Lower leg skin (tissue), 4 donors: ENCODE measurements around the gene AP2S1. TPM values are rescaled to one million over a fixed set of nuclear protein-coding genes. Genes with fewer than 3 reads are reported as not detected.
"Not testable (repeated sequence)": the region's sequence is repeated elsewhere in the genome, so short reads cannot be mapped to it uniquely, and the experiment has no call there.

Experiments
- DNase-seq, 2 donors: peaks; one replicate each; pipeline ENCODE4 v3.0.0-alpha.2; 2019; ENCODE audit warnings: low spot score in 2 of 2
- H3K4me3 ChIP-seq: fragments of 200-600 bp; sonication (generic); 2 replicates; pipeline ENCODE4 v1.5.1; 2017; ENCODE audit warnings: mild to moderate bottlenecking, low read depth; ENCODE audit not compliant: poor library complexity, severe bottlenecking
- POLR2A ChIP-seq, 2 donors: fragments of 450-650 bp; IDR thresholded peaks; one replicate each; pipeline ENCODE4 v1.6.1; 2016 to 2017; ENCODE audit warnings: antibody characterized with exemption in 2 of 2, mild to moderate bottlenecking in 1 of 2, moderate library complexity in 1 of 2
- WGBS, 2 donors: methylation state at CpG; one replicate each; pipeline ENCODE4 v1.1.5; 2018; 5-methylcytosine and 5-hydroxymethylcytosine counted together
- intact Hi-C: fragments of 100-400 bp; cut with DNase I; formaldehyde crosslinking; loops from one replicate; pipeline ENCODE4 v1.15.0; 2023; ENCODE audit warnings: low total_unique reads
- total RNA-seq, 4 donors: library from RNA; depleted of rRNA; stranded (reverse); fragments of >200 nt; gene quantifications; one replicate each; pipeline ENCODE4 v1.1.0, GENCODE V29; 2016
- TF ChIP-seq, protein P1 (sequence below), 3 donors: fragments of 450-650 bp; IDR thresholded peaks; one replicate each; pipeline ENCODE4 v1.5.1; 2016; ENCODE audit warnings: antibody characterized with exemption in 3 of 3, mild to moderate bottlenecking in 3 of 3, moderate library complexity in 2 of 3

Gene AP2S1
- total RNA-seq, 4 donors from 2014 or later = 88.9 to 132 (median 114) TPM

GRCh38 chr19:46830864-46831263 lies 19.8 kb downstream of the AP2S1 start:
- no peak for DNase-seq
- intact Hi-C loops = no loop called here
- TF ChIP-seq, protein P1, sequence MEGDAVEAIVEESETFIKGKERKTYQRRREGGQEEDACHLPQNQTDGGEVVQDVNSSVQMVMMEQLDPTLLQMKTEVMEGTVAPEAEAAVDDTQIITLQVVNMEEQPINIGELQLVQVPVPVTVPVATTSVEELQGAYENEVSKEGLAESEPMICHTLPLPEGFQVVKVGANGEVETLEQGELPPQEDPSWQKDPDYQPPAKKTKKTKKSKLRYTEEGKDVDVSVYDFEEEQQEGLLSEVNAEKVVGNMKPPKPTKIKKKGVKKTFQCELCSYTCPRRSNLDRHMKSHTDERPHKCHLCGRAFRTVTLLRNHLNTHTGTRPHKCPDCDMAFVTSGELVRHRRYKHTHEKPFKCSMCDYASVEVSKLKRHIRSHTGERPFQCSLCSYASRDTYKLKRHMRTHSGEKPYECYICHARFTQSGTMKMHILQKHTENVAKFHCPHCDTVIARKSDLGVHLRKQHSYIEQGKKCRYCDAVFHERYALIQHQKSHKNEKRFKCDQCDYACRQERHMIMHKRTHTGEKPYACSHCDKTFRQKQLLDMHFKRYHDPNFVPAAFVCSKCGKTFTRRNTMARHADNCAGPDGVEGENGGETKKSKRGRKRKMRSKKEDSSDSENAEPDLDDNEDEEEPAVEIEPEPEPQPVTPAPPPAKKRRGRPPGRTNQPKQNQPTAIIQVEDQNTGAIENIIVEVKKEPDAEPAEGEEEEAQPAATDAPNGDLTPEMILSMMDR (IDR thresholded peaks at IDR 0.05) = no peak
- no peak for TF ChIP-seq POLR2A (IDR thresholded peaks at IDR 0.05)
- 95 to 97% methylated on average over 2 of the region's 2 CpGs for WGBS, 2 donors
- no peak overlapping the region for H3K4me3 ChIP-seq

DNA sequence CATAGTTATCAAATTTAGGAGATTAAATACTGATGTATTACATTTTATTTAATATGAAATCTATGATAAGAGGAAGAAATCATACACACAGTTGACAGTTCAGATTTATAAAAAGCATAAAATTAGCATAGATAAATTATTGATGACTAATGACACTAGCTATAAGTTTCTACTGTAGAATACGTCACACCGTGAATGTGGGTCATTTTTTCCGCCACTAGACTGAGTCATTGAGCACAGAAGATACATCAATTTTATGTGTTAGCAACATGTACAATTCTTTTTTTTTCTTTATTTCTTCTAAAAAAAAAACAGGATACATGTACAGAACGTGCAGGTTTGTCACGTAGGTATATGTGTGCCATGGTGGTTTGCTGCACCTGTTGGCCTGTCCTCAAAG lies 22.2 kb downstream of the AP2S1 start:
- 60 to 63% methylated on average over 5 of the region's 5 CpGs for WGBS, 2 donors
- intact Hi-C loops = no loop called here
- H3K4me3 ChIP-seq = no peak overlapping the region
- DNase-seq = no peak
- TF ChIP-seq, protein P1 (IDR thresholded peaks at IDR 0.05) = no peak
- no peak for TF ChIP-seq POLR2A (IDR thresholded peaks at IDR 0.05)

GRCh38 chr19:46825731-46826055 lies 25.0 kb downstream of the AP2S1 start:
- 50 to 58% methylated on average over 5 of the region's 5 CpGs for WGBS, 2 donors
- no peak for DNase-seq
- H3K4me3 ChIP-seq = no peak overlapping the region
- intact Hi-C loops = no loop called here
- TF ChIP-seq, protein P1 (IDR thresholded peaks at IDR 0.05) = no peak
- no peak for TF ChIP-seq POLR2A (IDR thresholded peaks at IDR 0.05)

GRCh38 chr19:46824890-46825730 lies 25.5 kb downstream of the AP2S1 start:
- WGBS, 2 donors = 73 to 77% methylated on average over 21 of the region's 21 CpGs

DNA sequence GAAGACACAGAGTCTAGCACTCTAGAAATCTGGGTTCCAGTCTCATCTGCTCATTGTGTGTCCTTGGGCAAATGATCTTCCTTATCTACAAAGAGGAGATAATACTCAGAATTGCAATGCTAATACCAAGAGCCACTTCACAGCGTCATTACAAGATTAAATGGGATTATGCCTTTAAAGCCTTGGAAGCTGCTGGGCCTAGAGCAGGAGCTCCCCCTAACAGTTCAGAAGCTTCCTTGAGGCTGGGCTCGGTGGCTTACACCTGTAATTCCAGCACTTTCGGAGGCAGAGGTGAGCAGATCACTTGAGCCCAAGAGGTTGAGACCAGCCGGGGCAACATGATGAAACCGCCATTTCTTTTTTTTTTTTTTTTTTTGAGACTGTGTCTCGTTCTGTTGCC lies 27.6 kb downstream of the AP2S1 start:
- intact Hi-C loops = no loop called here
- WGBS, 2 donors = 90% methylated on average over 6 of the region's 6 CpGs
- H3K4me3 ChIP-seq = no peak overlapping the region
- TF ChIP-seq POLR2A (IDR thresholded peaks at IDR 0.05) = no peak
- TF ChIP-seq, protein P1 (IDR thresholded peaks at IDR 0.05) = no peak
- DNase-seq = no peak

More at GRCh38 chr19:46824890-46825730, 25.5 kb downstream of the AP2S1 start:
- no peak for DNase-seq
- no peak overlapping the region for H3K4me3 ChIP-seq
- intact Hi-C loops = no loop called here
- no peak for TF ChIP-seq POLR2A (IDR thresholded peaks at IDR 0.05)
- TF ChIP-seq, protein P1 (IDR thresholded peaks at IDR 0.05) = no peak

- intact Hi-C loops, DNase-seq, H3K4me3 ChIP-seq: not testable (repeated sequence)
- 81 to 83% methylated on average over 4 of the region's 4 CpGs for WGBS, 2 donors
Measured at GRCh38 chr19:46822410-46822787, 28.2 kb downstream of the AP2S1 start.
